ENCODE data around the gene DLGAP1. TPM values are rescaled to one million over a fixed set of nuclear protein-coding genes. Genes with fewer than 3 reads are reported as not detected.
"Not testable (repeated sequence)": the region's sequence is repeated elsewhere in the genome, so short reads cannot be mapped to it uniquely, and the experiment has no call there.

Gene DLGAP1
- total RNA-seq, 1 experiment from 2014 or later: 0.46 TPM

DNA sequence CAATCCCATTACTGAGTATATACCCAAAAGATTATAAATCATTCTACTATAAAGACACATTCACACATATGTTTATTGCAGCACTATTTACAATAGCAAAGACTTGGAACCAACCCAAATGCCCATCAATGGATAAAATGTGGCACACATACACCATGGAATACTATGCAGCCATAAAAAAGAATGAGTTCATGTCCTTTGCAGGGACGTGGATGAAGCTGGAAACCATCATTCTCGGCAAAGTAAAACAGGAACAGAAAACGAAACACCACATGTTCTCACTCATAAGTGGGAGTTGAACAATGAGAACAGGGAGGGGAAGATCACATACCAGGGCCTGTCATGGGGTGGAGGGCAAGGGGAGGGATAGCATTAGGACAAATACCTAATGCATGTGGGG, 167.8 kb downstream of the DLGAP1 start:
- DNase-seq (ENCODE audit: low read depth): not testable (repeated sequence)

DNA sequence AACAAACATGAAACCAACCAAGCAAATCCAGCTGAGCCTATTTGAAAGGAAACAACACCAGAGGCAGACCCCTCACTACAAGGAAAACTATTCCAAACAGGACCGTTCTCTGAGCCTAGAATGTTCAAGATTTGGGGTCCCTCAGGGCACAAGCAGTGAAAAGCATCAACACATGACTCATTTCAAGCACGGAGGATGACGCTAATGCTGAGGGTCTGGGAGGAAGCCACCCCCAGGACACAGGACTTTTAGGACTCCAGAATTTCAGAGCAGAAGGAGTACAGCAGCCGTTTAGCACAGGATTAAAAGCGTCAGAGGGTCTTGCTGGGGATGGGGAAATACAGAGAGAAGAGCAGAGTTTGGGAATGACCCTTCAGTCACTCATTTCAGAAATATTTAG, 168.9 kb downstream of the DLGAP1 start:
- no peak for DNase-seq (ENCODE audit: low read depth)

DNA sequence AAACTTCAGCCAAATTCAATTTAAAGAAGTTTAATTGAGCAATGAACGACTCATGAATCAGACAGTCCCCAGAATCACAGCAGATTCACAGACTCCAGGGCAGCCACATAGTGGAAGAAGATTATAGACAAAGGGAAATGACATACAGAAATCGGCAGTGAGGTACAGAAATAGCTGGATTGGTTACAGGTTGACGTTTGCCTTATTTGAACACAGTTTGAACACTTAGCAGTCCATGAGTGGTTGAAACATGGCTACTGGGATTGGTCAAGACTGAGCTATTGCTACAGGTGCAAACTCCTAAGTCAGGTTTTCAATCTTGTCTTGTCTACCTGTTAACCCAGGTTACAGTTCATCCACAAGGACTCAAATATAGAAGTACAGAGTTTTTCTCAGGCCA, 169.6 kb downstream of the DLGAP1 start:
- DNase-seq (ENCODE audit: low read depth): no peak

DNA sequence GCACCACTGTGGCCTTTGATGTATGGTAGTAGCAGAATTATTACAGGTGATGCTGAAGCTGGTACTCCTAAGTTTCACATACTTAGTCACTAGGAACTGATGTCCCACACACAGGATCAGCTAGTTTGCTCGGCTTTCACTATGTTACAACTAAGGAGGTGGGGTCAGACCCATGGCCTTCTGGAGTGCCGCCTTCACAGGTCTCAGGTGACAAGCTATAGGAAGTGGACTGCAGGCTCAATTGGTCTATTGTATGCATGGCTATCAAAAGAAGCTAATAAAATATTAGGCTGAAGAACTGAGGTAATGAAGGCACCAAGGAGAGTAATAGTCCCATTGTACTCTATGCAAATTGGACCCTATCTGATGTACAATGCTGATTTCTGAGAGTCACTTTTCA, 170.6 kb downstream of the DLGAP1 start:
- no peak for DNase-seq (ENCODE audit: low read depth)

DNA sequence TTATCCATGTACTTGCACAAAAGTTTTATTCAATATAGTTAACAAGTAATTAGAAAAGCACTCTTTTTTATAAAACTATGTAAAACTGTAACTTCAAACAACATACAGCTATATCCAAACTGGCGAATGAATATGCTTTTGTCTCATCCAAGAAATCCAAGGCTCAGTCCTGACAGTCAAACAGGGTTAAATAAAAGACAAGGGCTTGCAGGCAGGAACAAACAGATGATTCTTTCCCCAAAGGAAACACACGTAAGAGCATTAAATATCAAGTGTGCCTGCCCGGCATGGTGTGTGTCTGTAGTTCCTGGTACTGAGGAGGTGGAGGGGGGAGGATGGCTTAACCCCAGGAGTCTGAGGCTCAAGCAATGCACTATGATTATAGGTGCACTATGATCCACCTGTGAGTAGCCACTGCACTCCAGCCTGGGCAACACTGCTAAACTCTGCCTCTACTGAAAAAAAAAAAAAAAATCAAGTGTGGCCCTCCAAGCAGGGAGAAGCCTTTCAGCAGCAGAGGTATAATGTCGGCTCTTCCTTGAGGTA, 171.3 kb downstream of the DLGAP1 start:
- no peak for DNase-seq (ENCODE audit: low read depth)

DNA sequence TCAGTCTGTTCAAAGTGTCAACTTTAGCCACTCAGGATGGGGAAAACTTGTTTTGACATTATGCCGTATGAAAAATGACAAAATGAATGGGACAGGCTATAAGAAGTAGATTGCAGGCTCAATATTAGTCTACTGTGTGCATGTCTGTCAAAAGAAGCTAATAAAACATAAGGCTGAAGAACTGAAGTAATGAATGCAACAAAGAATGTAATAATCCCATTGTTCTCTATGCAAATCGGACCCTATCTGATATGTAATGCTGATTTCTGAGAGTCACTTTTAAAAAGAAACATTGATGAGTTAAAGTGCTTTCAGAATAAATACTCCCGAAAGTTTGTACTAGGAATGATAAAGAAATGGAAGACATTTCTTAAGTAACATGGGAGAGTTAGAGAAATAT, 172.2 kb downstream of the DLGAP1 start:
- no peak for DNase-seq (ENCODE audit: low read depth)

DNA sequence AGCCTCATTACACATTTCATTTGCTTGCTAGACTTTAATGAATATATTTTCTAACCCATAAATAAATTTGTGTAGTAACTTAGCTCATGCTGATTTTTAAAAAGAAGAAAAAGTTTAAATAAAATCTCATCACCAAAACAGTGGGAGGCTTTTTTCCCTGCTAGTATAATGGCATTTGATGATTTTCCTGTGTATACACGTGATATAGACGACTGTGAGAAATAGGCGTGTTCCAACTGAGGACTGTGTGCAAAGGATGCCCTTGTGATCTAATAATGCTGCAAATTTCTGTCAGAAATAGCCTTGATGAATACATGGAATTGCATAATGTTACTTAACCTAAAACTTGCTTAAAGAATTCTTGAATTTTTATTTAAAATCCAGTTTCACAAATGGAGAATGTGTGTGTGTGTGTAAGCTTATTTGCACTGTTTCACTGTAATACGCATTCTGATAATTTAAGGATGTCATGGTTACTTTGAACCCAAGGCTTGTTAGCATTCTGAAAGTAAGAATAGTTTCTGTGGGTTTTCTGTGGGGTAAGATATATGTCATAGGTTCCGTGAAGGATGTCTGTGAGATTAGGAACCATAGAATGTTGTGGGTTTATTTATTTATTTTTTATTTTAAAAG, 178.0 kb downstream of the DLGAP1 start:
- no peak for DNase-seq (ENCODE audit: low read depth)

DNA sequence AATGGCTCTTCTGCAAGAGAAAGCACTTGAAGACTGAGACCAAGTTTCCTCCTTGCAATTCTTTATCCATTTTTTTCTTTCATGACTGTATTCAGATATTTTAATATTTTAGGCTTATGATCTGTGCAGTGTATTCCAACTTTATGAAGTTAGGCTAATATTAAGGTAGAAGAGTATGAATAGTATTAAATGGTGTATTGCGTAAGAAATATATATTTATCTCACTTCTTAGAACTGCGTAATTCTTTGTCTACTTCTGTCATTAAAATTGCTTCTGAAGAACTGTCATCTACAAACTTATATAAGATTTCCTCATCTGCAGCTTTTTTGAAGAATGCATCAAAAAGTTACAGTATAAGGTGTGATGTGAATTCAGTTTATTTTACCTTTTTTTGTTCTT, 183.2 kb downstream of the DLGAP1 start:
- no peak for DNase-seq (ENCODE audit: low read depth)

DNA sequence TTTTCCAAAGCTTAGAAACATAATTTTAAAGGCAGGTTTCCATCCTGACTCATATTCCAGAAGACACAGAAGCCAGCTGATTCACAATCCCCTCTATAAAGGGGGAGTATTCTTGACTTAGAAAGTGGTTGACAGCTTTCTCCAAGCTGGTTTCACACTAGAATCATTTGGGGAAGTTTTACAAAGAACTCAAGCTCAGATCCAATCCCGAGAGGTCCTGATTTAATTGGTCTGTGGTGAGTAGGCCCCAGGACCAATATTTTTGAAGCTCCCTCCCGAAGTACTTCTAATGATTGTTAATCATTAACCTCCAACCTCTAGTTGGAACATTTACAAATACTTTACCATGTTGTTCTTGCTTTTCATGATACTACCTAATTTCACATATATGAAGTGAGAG, 184.1 kb downstream of the DLGAP1 start:
- DNase-seq (ENCODE audit: low read depth): no peak

DNA sequence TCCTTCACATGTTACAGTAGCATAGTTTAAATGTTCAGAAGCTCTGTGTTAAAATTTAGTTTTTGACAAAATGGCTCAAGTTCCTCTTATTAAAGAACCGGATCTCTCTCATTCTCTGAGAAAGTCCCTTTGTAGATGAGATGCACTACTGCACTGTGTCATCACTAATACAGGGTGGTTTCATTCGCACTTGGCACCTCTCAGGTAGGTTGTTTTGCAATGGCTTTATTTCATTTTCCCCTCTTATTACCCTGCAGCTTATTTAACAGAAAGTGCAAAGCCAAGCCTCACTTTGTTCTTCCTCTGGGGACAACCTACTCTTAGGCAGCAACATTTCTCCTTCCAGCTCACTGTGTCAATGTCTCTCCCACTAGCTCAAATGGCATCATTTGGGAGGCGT, 185.1 kb downstream of the DLGAP1 start:
- no peak for DNase-seq (ENCODE audit: low read depth)

DNA sequence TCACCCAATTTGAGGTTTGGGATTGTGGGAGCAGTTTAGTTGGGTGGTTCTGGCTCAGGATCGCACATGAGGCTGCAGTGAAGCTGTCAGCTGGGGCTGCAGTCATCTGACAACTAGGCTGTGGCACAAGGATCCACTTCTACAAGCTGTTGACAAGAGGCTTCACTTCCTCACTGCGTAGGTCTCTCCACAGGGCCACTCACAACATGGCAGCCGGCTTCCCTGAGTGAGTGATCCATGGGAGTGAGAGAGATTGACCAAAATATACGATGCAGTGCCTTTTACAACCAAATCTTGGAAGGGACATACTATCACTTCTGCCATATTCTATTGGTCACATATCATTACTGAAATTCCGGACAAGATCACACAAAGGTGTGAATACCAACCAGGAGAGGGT, 187.5 kb downstream of the DLGAP1 start:
- no peak for DNase-seq (ENCODE audit: low read depth)

DNA sequence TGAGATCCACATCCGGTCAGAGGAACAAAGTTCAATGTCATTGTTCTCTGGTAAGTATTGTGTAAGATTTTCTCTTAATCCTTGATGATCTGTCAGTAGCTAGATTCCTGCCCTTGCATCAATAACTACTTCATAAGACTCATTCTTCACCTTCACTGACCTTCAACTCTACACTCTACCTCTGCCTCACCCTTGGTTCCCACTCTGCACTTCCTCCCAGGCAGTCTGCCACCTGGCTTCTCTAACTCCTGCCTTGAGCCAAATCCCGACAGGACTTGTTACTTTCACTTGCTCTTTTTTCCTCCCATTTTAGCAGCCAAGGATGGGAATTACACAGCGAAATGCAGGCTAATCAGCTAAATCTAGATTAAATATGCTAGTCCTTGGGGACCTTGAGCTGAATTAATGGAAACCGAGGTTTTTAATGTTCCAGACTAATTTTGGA, 190.7 kb downstream of the DLGAP1 start:
- DNase-seq (ENCODE audit: low read depth): no peak

DNA sequence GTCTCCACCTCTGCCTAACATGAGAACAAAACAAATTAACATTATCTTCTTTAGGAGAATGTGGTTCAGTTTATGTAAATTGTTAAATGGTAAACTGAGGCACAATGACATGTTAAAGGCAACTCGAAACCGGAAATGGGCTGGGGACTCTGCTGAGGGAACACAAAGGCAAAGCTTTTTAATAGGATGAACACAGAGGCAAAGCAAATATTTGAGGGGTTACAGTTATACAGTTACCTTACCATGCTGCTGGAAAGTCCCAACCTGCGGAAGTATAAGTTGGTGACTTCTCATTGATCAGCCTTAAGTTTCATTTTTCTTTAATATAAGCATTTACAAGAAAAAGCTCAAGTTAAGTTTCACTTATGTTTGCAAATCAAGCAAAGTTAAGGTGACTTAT, 195.0 kb downstream of the DLGAP1 start:
- no peak for DNase-seq (ENCODE audit: low read depth)

DNA sequence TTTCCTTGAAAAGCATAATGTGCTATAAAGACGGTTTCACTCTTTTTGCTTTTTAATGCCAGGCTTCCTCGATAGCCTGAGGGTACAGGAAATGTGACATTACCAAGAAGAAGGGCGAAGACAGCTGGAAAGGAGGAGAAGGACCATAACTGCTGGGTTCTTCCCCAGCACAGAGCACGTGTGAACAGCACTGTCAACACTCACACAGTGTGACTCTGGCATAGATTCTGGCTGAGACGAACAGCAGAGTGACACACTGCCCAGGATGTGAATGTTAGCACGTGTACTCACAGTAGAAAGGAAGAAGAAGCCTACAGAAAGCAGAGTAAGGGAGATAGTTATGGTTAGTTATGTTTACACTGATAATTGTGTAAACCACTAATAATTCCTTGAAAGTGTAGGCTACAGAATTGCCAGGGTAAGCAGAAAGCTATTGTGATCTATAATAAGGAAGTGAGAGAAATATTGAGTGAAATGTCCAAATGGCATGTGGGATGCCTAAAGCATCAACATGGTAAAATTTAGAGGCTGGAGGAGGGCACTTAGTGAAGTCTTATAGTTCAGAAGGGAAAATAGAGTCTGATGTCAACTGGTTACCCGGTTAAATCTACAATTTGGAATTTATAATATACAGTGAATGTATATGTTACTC, 198.2 kb downstream of the DLGAP1 start:
- no peak for DNase-seq (ENCODE audit: low read depth)

DNA sequence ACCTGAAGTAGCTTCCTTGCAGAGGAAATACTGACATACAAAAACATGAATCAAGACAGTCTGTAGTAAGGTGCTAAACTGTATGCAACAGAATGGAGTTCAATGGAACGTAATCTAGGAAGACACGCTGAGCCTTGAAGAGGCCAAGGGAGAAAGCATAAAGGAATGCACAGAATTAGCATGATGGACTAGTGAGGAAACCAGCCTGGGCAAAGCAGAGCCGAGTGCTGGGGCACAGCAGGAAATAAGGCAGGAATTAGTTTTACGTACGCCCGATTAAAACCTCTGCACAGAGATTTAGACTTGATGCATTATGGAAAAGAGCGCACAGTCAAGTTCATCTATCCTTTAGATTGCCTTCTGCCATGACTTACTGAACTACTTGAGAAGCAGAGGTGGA, 200.3 kb downstream of the DLGAP1 start:
- no peak for DNase-seq (ENCODE audit: low read depth)

DNA sequence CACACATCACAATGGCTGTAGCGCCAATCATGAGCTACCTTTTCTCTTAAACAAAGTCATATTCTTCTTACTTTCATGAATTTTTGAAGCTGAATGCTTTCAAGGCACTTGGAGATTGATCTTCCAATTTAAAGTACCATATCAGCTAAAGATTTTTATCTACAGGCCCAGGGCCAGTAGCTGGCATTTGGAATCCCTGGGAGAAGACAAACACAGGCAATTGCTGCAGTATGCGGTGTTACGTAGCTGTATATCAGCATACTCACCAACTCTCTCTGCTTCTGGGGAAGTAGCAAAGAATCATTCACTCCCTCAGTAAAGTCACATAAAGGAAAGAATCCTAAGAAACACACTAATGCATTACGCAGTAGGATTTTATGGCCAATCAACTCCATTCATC, 202.3 kb downstream of the DLGAP1 start:
- no peak for DNase-seq (ENCODE audit: low read depth)

DNA sequence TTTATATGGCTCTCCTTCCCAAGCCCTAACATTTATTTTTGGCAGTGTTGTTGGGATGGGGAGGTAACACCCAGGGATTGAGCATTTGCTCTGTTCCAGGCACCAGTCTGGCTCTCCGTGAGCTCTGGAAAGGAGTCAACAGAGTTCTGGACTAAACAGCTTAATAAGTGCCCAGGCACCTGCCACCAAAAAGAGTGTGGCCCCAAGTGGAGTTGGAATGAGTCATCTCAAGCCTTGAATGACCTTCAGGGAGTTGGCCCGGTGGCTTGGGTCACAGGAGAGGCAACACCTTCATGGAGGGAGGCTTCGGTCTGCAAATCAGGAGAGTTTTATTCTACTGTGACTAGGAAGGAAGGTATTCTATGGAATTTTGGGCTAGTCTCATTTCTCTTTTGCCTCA, 203.2 kb downstream of the DLGAP1 start:
- DNase-seq (ENCODE audit: low read depth): no peak

DNA sequence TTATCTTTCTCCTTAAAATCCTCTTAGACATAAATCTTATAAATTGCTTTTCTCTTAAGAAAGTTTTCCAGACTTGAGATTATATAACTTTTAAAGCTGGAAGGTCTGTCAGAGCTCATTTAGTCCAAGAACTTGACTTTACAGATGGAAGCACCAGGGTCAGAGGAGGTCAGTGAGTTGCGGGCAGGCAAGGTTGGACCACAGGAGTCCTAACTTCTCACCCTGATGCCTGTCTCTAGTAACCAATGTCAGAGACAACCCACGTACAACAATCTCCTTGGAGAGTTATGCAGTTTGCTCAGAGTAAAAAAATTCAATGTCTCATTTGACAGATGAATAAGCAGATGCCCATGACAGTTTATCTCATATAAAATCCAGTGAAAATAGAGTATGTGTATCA, 203.9 kb downstream of the DLGAP1 start:
- DNase-seq (ENCODE audit: low read depth): no peak

DNA sequence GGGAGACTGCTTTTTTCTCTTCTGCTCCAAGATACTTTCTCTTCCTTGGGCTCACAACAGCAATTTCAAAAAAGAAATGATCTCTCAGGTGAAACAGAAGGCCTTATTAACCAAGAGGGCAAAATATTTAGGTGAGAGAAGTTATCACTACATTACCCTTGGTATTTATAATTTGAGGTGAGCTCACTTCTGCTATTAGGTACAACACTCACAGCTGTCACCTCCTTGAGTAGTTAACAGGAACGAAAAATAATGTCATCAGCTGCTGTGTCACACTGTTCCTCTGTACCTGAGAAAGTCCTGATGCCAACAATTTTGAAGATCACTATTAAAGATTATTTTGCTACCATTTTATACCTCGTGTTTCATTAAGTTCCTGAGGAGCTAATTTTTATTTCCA, 205.0 kb downstream of the DLGAP1 start:
- no peak for DNase-seq (ENCODE audit: low read depth)

DNA sequence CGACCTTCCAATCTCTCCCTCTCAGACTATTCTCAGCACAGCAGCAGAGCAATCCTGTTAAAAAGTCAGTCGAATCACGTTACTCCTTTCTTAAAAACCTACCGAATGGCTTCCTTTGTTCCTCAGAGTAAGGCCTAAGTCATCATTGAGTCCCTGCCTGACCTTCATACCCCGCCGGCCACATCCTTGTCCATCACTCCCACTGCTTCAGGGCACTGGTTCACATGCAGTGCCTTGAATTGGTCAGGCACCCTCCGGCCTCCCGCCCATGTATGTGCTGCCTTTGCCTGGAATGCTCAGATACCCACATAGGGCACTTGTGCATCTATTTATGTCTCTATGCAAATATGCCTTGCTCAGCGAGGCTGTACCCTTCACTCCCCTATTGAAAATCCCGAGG, 206.4 kb downstream of the DLGAP1 start:
- no peak for DNase-seq (ENCODE audit: low read depth)

DNA sequence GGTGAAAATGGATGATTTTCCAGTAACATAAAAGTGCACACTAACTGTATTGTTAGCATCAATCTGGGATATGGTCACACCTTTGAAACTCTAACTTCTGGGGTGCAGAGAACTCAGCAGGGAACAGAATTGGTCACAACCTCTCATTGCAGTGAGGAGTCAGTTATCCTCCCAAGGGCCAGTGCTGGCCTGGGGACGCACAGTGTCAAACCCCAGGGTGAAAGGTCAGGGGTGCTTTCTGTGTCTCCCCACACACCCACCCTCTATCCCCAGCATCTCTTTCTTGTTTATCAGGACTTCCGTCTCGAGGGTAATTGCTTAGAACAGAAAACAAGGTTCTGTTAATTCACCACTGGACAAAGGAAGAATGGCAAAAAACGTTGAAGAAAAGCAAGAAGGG, 208.7 kb downstream of the DLGAP1 start:
- no peak for DNase-seq (ENCODE audit: low read depth)

DNA sequence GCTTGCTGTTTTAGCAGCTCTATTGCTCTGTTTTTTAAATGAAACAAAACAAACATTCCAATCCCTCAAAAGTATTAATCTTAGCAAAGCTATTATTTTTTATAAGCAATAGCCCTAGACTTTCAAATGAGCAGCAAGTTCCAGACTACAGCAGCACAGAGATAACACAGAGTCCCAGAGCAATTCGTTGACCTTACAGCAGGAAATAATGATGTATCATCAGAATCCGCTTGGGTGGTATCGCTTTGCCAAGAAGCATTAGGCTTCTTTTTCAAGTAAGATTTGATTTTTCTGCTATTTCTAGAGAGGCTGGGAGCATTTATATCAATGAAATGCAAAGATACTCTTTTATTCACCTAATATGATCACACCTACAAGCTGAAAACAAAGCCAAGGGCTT, 209.7 kb downstream of the DLGAP1 start:
- DNase-seq (ENCODE audit: low read depth): no peak

DNA sequence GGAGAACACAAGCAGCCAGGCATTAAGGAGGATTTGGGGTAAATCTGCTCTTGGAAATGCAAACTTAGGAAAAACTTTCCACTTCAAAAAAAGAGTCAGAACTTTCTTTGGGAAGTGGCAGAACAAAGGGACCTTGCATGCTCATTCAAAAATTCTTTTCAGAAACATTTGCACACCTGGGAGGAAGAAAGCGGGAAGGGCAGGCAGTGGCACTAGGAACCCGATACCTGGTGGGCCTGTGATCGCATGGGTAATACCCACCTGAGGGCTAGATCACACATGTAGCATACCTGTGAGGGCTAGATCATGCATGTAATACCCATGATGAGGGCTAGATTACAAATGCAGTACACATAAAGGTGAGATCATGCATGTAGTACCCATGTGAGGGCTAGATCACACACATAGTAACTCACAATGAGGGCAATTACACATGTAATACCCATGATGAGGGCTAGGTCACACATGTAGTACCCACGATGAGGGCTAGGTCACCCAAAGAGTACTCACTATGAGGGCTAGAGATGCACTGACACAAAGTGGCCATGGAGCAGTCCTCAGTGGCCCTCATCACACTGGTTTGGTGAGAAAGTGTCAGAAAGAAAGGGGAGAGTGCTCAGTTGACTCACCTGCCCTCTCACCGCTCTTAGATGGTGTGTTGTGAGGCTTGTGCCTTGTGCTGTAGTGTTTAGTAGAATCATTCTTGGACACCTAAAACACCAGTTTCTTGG, 212.5 kb downstream of the DLGAP1 start:
- DNase-seq (ENCODE audit: low read depth): no peak

Measured in LHCN-M2 (cell line).